ENCODE data around the gene NALCN. TPM values are rescaled to one million over a fixed set of nuclear protein-coding genes. Genes with fewer than 3 reads are reported as not detected.

NALCN gene
- polyA plus RNA-seq, 3 donors = not detected

- intact Hi-C loops (cut with micrococcal nuclease) = no loop called here
- Histone ChIP-seq H3K9me3 (replicated peaks in 1 of 2; ENCODE audit: control insufficient read depth in 1 of 2, insufficient read depth in 1 of 2, low read length in 2 of 2) (no peaks in the 10 kb centered on the region), H4K20me1 (ENCODE audit: insufficient read depth, low read length) (no peaks in the 10 kb centered on the region), H3K27me3 (ENCODE audit: control insufficient read depth in 2 of 2, insufficient read depth in 2 of 2, low read length in 2 of 2) (no peaks in the 10 kb centered on the region), H3K27ac (ENCODE audit: low read depth in 1 of 2, low read length in 2 of 2) (no peak overlapping the region), H3K4me1 (ENCODE audit: control insufficient read depth in 1 of 2, insufficient read depth in 2 of 2, low read length in 2 of 2) (no peaks in the 10 kb centered on the region), H3K79me2 (ENCODE audit: insufficient read depth, low read length) (no peaks in the 10 kb centered on the region), H3K9ac (ENCODE audit: insufficient read depth, low read length, poor library complexity, severe bottlenecking) (no peak overlapping the region), H3K4me2 (replicated peaks; ENCODE audit: extremely low read depth, low read length, poor library complexity, severe bottlenecking) (no peak overlapping the region), H3K36me3 (replicated peaks in 1 of 2; ENCODE audit: control insufficient read depth in 1 of 2, insufficient read depth in 2 of 2, low read length in 2 of 2) (no peaks in the 10 kb centered on the region), H2AFZ (ENCODE audit: insufficient read depth, low read depth, low read length, poor library complexity, severe bottlenecking) (no peak overlapping the region), H3K4me3 (replicated peaks in 1 of 3; ENCODE audit: low read depth in 2 of 3, low read length in 3 of 3) (no peak overlapping the region)
- no peak overlapping the region for H3K4me3 Mint-ChIP-seq
- H3K27ac Mint-ChIP-seq = peak overlapping the region in 1 of 7 donors; percentile 36
- WGBS (ENCODE audit: insufficient coverage) = 73% methylated on average over 2 of the region's 4 CpGs
- H3K9me3 Mint-ChIP-seq = peaks cover under 1 to 10% (median 5%) of the 10 kb centered on the region in 7 donors
- no peaks in the 10 kb centered on the region for H3K4me1 Mint-ChIP-seq
- no peak for DNase-seq
- TF ChIP-seq CTCF (IDR thresholded peaks at IDR 0.05) = no peak
- H3K36me3 Mint-ChIP-seq = no peaks in the 10 kb centered on the region
- peaks cover 0 to 2% (median 0%) of the 10 kb centered on the region in 3 donors for H3K27me3 Mint-ChIP-seq (ENCODE audit: low read depth in 3 of 3)
Measured at GRCh38 chr13:101298517-101298916, 117.8 kb downstream of the NALCN start.

GRCh38 chr13:101297794-101298193 is 118.5 kb downstream of the NALCN start:
- no peak overlapping the region for H3K4me3 Mint-ChIP-seq
- Histone ChIP-seq H3K27ac (ENCODE audit: low read depth in 1 of 2, low read length in 2 of 2) (no peak overlapping the region), H2AFZ (ENCODE audit: insufficient read depth, low read depth, low read length, poor library complexity, severe bottlenecking) (no peak overlapping the region), H3K36me3 (replicated peaks in 1 of 2; ENCODE audit: control insufficient read depth in 1 of 2, insufficient read depth in 2 of 2, low read length in 2 of 2) (no peaks in the 10 kb centered on the region), H3K79me2 (ENCODE audit: insufficient read depth, low read length) (no peaks in the 10 kb centered on the region), H4K20me1 (ENCODE audit: insufficient read depth, low read length) (no peaks in the 10 kb centered on the region), H3K9me3 (replicated peaks in 1 of 2; ENCODE audit: control insufficient read depth in 1 of 2, insufficient read depth in 1 of 2, low read length in 2 of 2) (no peaks in the 10 kb centered on the region), H3K4me3 (replicated peaks in 1 of 3; ENCODE audit: low read depth in 2 of 3, low read length in 3 of 3) (no peak overlapping the region), H3K9ac (ENCODE audit: insufficient read depth, low read length, poor library complexity, severe bottlenecking) (no peak overlapping the region), H3K4me1 (ENCODE audit: control insufficient read depth in 1 of 2, insufficient read depth in 2 of 2, low read length in 2 of 2) (no peaks in the 10 kb centered on the region), H3K4me2 (replicated peaks; ENCODE audit: extremely low read depth, low read length, poor library complexity, severe bottlenecking) (no peak overlapping the region), H3K27me3 (ENCODE audit: control insufficient read depth in 2 of 2, insufficient read depth in 2 of 2, low read length in 2 of 2) (no peaks in the 10 kb centered on the region)
- intact Hi-C loops (cut with micrococcal nuclease) = no loop called here
- no peak for DNase-seq
- no peak overlapping the region for H3K27ac Mint-ChIP-seq
- peaks cover 0 to 2% (median 0%) of the 10 kb centered on the region in 3 donors for H3K27me3 Mint-ChIP-seq (ENCODE audit: low read depth in 3 of 3)
- no peaks in the 10 kb centered on the region for H3K36me3 Mint-ChIP-seq
- TF ChIP-seq CTCF (IDR thresholded peaks at IDR 0.05) = no peak
- H3K9me3 Mint-ChIP-seq = peaks cover 2 to 10% (median 6%) of the 10 kb centered on the region in 7 donors
- WGBS (ENCODE audit: insufficient coverage) = no CpG with 5 or more reads among the region's 1 CpG
- no peaks in the 10 kb centered on the region for H3K4me1 Mint-ChIP-seq

Measured in CD14-positive monocyte (primary cell).